Embryonic facial prominence (tissue), 1 donor: ENCODE results near the gene SPTAN1.
"Not testable (repeated sequence)": the region's sequence is repeated elsewhere in the genome, so short reads cannot be mapped to it uniquely, and the experiment has no call there.

Source experiments
- DNase-seq: peaks from one replicate; pipeline ENCODE4 v3.0.0-alpha.2; 2016; ENCODE audit errors: extremely low spot score

SPTAN1 gene

DNA sequence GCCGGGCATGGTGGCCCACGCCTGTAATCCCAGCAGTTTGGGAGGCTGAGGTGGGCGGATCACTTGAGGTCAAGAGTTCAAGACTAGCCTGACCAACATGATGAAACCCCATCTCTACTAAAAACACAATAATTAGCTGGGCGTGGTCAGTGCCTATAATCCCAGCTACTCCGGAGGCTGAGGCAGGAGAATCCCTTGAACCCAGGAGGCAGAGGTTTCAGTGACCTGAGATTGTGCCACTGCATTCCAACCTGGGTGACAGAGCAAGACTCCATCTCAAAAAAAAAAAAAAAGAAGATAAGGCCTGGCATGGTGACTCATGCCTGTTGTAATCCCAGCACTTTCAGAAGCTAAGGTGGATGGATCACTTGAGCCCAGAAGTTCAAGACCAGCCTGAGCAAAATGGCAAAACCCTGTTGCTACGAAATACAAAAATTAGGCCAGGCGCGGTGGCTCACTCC, 114.1 kb downstream of the SPTAN1 start:
- not testable (repeated sequence) for DNase-seq

DNA sequence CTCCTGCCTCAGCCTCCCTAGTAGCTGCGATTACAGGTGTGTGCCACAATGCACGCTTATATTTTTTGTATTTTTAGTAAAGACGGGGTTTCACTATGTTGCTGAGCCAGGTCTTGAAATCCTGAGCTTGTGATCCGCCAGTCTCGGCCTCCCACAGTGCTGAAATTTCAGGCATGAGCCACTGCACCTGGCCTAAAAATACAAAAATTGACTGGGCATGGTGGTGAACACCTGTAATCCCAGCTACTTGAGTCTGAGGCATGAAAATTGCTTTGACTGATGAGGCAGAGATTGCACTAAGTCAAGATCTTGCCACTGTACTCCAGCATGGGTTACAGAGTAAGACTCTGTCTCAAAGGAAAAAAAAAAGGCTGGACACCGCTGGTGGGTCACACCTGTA, 117.4 kb downstream of the SPTAN1 start:
- DNase-seq, result no peak

DNA sequence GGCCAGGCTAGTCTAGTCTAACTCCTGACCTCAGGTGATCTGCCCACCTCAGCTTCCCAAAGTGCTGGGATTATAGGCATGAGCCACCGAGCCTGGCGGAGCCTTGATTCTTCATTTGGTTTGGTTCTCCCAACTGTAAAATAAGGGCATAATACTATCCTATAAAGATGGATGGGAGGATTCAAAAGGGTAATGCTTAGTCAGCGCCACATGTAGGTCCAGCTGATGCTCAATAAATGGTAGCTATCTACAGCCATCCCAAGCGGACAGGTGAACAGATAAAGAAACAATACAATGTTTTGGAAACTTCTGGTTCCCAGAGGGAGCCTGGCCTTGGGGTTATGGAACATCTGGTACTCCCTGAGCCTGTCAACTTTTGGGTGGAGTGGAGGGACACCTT, 123.0 kb downstream of the SPTAN1 start:
- no peak for DNase-seq

DNA sequence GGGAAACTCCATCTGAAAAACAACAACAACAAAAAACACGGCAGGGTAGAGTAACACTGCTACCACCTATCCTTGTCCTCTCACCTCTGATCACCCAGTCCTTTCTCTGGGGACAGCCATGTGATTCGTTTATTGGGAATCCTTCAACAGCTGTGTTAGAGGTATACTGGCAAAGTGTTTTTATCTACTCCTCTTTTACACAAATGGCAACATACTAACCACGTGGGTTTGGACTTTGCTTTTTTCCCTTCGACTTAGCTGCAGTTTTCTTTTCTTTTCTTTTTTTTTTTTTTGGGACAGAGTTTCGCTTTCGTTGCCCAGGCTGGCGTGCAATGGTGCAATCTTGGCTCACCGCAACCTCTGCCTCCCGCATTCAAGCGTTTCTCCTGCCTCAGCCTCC, 125.4 kb downstream of the SPTAN1 start:
- no peak for DNase-seq
